ENCODE data around the gene TAS2R16. TPM values are rescaled to one million over a fixed set of nuclear protein-coding genes. Genes with fewer than 3 reads are reported as not detected.

Gene TAS2R16, protein sequence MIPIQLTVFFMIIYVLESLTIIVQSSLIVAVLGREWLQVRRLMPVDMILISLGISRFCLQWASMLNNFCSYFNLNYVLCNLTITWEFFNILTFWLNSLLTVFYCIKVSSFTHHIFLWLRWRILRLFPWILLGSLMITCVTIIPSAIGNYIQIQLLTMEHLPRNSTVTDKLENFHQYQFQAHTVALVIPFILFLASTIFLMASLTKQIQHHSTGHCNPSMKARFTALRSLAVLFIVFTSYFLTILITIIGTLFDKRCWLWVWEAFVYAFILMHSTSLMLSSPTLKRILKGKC
- total RNA-seq, result not detected in 2 replicates

DNA sequence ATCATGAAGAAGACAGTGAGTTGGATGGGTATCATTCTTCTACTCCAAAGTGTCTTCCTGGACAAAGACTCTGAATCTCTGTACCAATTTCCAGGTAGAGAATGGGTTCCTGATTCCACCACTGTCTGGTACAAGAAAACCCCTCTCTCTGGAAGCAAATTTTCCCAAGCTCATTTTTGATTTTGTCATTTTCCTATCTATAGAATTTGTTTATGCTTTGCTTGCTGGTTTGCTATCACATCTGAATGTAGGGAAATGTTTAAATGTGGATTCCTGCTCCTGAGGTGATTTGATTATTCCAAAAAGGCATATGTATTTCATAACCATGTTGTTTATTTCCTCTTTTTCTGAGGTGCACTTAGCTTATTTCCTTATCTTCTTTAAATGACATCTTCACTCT, at the start of gene TAS2R16:
TAS2R16 (minus strand) TSS at position 101 of the 400 bp plus-strand sequence; CDS start at position 35, 66 bp downstream.
- intact Hi-C loops (cut with micrococcal nuclease), result no loop called here

DNA sequence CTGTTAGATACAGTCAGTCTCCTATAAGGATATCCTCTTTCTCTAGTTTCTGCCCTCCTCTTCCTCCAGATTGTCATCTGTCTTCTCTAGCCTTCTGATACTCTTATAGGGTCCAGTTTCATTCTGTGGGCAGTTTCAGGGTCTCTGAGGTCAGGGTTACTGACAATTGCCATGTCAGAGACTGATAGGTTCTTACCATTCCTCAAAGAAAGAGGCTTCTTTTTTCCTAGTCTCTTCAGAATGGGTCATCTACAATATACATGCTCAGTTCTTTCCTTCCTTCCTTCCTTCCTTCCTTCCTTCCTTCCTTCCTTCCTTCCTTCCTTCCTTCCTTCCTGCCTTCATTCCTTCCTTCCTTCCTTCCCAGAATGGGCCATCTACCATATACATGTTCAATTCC, 48.1 kb upstream of the TAS2R16 start:
- intact Hi-C loops (cut with micrococcal nuclease), result no loop called here

DNA sequence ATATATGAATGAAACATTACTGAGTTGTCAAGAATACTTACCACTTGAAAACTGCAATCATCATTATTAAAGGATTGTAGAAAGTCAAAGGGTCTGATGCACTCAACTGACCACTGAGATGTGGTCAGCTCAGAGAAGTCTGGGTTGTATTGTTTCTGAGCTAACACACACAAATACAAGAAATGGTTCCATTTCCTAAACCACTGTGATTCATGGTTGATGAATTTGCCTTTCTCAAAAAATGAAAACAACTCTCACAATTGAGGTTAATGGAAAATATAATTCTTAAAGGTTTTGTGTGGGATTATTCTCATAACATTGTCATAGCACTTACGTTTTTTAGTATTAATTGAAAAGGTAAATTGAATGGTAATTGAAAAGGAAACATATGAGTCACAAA, 45.6 kb upstream of the TAS2R16 start:
- intact Hi-C loops (cut with micrococcal nuclease), result no loop called here

DNA sequence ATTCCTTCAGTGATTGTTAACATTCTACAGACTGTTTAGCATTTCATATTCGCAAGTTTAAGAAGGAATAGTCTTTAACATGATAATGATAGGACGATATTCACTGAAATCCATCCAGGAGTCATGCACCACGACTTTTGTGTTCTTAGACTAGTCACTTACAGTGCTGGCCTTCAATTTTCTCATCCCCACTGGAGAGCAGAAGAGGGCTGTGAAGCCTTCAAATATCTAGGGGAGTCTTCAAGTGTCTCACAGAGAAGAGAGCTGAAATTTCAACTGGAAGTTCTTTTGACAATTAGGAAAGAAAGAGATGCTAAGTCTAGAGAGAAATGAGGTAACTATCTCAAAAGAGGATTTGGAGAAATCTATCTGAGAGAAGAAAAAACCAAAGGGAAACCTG, 43.8 kb upstream of the TAS2R16 start:
- intact Hi-C loops (cut with micrococcal nuclease), result no loop called here

DNA sequence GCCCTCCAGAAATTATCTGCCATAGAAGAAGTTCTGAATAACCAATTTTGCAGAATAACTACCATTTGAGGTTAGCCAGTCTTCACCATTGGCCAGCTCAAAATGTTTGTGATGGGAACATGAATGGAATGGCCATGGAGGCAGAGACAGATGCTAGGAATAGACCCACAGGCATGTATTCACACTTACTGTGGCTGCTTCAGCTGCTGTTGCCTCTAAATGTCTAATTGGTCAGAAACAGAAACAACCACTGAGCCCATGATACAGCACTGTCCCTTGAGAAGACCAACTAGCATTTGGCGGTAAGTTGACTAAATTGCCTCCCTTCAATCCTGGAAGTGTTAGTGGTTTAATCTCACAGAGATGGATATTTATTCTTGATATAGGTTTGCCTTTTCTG, 38.6 kb upstream of the TAS2R16 start:
- intact Hi-C loops (cut with micrococcal nuclease), result no loop called here

DNA sequence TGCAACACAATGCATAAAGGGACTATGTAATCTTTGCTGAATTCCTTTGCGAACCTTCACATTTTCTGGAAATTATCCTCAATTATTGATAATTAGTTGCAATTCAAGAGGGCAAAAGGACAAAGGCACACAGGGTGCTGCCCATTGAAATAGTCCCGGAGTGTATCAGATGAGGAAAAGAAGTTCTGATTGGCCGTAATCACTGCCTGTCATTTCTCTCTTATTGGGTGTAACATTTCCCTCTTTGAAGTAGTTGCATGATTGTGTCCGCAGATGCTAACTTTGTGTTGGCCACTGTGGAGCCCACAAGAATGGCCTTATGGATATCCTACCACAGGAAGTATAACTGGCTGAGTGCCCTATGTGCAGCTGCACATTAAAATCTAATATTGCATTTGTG, 35.1 kb upstream of the TAS2R16 start:
- intact Hi-C loops (cut with micrococcal nuclease), result no loop called here

DNA sequence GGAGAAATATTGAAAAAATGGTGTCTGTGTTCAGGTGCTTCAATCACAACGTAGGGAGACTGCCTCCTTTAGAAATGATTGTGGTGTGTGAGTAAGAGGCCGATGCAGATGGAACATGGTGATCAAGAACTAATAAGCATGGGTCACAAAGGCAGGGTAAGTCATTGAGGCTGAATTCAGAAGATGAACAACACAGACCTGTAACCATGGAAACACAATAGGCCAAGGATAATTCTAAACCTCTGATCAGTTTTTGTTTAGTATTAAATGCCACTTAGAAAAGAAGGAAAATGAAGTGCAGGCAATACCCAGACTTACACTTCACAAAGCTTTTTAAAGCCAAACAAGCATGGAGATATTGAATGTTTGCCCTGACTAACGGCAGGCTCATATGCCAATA, 32.8 kb upstream of the TAS2R16 start:
- intact Hi-C loops (cut with micrococcal nuclease), result no loop called here

DNA sequence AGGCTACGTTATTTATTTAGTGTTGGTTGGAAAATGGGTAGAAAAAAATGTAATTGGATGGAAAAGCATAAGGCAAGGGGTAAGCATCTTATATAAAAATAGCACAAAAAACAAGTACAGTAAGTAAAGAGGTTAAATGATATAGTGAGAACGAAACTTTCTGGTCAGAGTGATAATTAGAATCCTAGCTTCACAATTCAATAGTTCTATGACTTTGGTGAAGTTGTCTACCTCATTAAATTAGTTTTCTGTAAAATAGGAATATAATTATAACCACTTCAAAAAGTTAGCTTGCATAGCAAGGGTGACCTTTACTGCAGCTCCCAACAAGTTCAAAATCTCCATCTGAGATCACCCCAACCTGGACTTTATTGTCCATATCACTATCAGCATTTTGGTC, 30.8 kb upstream of the TAS2R16 start:
- intact Hi-C loops (cut with micrococcal nuclease), result no loop called here

DNA sequence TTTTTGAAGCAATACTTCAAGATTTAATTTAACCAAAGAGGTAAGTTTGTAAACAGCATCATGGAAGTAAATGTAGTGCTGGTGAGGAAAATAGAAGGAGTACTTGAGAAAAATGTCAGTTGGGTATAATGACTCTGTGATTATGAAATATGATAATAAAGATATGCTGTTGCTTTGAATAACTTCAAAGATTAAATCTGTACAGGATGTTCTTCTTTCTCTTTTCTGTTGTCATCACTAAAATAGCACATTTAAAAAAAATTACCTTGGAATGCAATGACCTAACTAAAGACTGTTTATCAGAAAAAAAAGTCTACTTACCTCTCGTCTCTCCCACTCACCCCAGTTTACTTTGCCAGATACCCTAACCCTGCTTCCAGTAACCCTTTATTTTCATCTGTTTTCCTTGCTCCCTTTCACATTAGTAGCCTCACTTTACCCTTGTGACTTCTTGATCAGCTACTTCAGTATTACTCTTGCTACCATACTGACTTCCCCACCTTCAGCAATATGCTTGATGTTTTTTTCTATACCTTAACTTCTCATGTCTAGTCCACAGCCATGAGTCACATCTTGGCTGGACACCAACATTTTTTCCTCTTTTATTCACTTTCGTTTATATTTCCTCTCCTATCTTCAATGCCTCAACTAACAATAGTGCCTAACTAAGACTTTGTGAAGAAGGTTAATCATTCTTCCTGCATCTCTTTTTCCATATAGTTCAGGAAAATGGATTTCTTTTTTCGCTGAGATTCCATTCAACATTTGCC, 29.7 kb upstream of the TAS2R16 start:
- intact Hi-C loops (cut with micrococcal nuclease), result no loop called here

DNA sequence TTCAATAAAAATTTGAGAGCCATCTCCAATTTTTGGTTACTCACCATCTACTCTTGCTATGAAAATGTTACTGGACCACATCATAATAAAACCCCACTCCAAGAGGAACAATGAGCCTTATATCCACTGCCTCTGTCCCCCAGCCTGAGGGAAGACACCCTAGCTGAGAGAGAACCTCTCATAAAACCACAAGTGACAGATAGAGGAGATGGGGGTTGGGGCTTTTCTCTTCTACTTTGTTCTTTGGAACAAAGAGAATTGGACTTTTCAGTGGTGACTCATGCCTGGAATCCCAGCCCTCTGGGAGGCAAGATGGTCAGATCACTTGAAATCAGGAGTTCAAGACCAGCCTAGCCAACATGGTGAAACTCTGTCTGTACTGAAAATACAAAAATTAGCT, 27.6 kb upstream of the TAS2R16 start:
- intact Hi-C loops (cut with micrococcal nuclease), result no loop called here

DNA sequence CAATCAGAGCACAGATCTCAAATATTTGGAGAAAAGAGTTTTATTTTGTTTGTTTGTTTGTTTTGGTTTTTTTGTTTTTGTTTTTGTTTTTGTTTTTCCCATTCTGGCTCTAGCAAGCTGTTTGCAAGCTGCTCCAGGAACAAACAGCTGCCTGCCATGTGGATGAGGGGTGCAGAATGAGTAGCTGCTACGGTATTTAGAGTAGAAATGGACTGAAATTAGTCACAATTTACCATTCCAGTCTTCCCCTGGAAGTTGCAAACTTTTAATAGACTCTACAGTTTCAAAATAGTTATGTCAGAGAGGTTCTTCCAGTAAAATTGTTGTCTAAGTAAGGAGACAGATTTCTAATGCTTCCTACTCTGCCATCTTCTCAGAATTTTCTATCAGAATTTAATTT, 27.1 kb upstream of the TAS2R16 start:
- intact Hi-C loops (cut with micrococcal nuclease), result no loop called here

DNA sequence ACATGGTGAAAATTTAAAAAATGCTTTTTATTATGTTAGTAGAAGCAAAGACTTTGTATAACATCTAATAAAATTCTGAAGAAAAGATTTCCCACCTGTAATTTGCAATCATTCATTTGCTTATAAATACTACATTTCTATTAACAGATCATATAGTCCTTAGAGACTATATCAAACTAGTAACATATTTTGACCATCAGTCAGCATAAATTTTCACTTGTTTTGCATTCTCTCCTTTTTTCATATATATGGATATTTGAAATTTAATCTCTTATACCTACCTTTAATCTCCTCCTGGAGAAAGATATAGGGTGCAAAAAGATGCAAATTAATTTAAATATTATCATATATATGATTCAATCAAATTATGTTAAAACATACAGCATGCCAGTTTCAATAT, 16.9 kb upstream of the TAS2R16 start:
- intact Hi-C loops (cut with micrococcal nuclease), result no loop called here

DNA sequence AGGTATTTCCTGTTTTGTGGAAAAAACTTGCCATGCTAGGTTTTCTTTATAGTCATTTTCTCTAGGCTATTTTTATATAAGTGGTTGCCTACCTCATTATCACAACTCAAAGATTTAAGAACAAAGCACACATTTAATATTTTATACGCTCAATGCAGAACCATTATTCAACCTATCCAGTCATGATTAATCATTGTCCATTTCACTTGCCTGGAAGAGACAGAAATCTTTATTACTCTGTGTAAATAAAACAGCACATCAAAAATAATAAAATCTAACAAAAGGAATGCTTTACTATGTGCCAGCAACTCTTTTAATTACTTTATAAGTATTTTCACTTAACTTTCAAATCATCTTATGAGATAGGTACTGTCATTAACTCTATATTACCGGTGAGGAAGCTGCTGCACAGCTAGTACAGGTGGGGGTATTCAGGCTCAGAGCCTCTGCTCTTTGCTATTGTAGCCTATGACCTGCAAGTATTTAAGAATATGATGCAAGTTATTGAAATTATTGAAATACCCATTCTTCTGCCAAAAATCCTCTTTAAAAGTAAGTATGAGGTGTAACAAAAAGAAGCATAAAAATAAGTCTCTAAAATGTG, 16.4 kb upstream of the TAS2R16 start:
- intact Hi-C loops (cut with micrococcal nuclease), result no loop called here

DNA sequence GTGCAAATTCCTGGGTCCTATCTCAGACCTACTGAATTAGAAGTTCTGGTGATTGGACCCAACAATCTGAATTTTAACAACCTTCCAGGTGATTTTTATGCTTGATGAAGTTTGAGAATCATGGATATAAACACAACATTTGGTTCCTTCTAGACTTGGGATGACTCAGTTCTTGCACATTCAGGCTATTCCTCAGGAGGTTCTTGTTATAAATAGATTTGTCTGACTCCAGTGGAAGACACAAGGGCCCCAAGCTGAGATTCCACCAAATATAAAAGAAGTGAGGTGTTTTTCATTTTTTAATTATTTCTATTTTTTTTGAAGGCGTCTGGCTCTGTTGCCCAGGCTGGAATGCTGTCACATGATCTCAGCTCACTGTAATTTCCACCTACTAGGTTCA, 9.4 kb upstream of the TAS2R16 start:
- intact Hi-C loops (cut with micrococcal nuclease), result no loop called here

DNA sequence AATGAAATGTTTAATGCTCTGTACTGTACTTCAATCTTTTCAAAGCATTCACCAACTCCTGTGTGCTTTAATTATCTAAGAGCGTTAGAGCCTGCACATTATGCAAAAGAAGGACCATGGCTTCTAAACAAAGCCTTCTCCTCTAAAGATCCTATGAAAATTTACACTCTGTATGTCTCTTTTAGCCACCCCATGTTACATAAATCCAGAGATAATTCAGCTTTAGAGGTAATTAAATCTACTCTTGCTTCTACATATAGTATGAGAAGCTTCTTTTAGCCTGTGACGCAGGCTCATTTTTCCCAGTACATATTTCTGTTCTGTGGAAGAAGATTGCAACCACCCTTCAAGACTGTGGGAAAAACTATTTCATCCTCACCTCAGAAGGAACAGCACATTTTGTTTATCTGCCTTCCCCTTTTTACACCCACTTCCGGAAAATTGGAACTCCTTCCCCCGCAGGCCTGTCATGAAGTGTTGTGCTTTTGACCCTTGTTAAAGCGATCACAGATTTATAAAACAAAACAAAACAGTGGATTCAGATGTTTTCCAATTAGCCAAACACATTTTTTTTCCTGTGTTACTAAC, 8.1 kb upstream of the TAS2R16 start:
- intact Hi-C loops (cut with micrococcal nuclease), result no loop called here

DNA sequence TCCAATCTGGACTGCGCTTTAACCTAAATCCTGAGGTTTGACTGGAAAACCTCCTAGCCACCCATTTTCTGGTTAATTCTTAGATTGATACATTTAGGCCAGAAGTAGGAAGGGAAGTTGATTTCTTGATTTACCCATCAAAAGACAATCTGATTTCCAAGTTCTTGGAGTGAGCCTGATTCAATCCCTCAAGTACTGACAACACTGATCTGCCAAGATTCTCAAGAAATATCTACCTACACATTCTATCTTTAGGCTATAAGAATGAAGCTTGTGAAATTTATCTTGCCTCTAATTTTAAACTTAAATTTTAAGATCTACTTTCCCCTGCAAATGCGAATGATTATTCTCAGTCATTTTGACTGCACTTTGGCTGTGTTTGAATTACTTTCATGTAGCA, 5.9 kb downstream of the TAS2R16 start:
- intact Hi-C loops (cut with micrococcal nuclease), result no loop called here

DNA sequence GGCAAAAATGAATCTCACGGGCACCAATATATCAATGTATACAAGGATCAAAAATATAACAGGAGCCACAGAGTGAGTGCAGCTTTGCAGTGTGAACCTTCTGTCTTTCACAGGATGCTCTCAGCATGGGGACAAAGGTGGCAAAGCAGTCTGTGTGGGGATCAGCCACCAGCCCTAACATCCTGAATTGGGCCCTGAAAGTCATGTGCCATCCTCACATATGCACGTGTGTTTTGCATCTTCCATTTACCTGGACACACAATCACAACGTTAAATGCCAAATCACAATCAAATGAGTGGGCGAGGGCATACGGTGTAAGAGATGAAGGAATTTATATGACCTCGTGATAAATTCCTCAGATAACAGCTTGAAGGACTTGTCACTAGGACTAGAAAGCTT, 6.5 kb downstream of the TAS2R16 start:
- intact Hi-C loops (cut with micrococcal nuclease), result no loop called here

DNA sequence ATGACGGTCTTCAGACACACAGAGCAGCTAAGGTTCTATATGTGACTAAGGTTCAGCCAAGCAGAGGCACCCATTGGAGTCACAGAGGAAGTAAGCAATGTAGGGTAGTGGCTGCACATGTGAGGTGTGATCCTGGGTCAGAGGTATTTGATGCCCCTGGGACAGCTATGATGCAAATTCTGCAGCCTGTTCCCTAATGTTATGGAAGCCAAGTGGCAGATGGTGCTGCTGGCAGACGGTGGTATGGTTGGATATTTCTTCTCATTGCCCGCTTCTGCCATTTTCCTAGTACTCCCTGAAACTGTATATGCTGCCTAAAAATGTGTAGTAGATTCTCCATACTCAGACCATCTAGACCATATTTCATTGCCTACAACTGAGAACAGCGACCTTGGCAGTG, 7.2 kb downstream of the TAS2R16 start:
- intact Hi-C loops (cut with micrococcal nuclease), result no loop called here

DNA sequence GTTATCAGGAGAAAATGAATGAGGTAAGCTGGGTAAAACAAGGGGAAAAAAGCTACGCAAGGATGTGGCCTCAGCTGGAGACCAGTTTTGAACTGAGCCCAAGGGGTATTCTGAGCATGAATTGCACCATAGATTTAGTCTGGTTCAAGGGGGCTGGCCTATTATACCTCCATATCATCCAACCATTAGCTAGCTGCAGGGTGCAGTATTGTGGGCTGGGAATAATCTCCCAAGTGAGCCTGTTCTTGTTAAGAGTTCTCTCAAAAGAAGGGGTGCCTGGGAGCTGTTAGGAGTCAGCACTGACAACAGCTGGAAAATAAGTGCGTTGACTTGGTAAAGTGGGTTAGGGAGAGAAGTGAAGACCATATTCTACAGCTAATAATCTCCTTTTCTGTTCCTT, 8.0 kb downstream of the TAS2R16 start:
- intact Hi-C loops (cut with micrococcal nuclease), result no loop called here

DNA sequence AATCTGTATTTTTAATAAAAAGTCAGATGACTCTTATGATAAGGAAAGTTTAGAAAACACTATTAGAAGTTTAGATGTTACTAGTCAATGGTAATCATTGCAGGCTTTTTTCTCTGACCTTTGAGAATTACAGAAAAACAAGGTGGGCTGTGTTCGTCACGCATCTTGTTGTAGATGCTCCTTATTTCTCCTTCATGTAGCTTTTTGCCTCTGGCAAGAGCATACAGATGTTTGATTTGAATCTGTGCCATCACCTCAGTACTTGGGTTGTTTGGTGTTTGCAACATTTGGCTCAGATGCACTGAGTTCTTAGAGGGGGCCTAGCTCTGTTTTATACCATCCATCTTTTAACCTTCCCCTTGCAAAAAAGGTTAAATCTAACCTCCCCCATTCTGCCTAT, 11.5 kb downstream of the TAS2R16 start:
- intact Hi-C loops (cut with micrococcal nuclease), result loop anchor here (2.0 kb wide), 1 partner anchor 75 kb away; no protein-coding TSS in a partner anchor

DNA sequence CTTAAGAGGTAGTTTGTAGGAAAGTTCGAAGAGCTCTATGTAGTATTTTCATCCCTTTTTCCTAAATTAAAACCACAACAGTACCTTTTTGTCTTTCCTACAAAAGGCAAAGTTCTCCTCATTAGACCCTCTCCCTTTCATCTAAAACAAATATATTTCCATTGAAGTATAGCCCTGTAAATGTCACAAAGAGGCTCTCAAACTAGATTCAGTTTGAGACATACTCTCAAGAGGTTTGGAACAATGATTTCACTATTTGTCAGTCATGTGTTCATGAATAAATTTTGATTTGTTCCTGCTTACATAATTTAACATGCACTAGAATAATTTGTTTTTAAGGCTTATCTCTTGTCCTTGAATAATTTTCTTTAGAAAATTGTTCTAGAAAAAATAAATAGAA, 12.2 kb downstream of the TAS2R16 start:
- intact Hi-C loops (cut with micrococcal nuclease), result no loop called here

DNA sequence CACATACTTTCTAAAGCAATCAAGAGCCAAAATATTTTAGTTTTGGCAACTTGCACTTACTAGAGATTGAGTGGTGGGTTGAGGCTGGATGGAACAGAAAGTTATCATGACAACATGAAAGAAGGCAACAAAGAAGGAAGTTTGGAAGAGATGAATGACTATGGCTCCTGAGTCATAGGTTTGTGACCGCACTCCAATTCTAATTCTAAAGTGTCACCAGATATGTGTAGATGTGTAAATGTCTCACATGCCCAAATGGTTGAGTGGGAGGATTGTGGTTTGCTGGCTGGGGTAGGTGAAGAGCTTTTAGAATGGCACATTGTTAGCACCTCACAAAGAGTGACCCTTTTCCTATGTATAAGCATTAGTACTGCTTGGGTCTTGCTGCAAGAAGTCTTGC, 20.2 kb downstream of the TAS2R16 start:
- intact Hi-C loops (cut with micrococcal nuclease), result no loop called here
